HUES6 (cell line): ENCODE measurements around the gene TBC1D23.
"Not testable (repeated sequence)": the region's sequence is repeated elsewhere in the genome, so short reads cannot be mapped to it uniquely, and the experiment has no call there.

Source experiments
- H3K27ac ChIP-seq: 2 replicates; pipeline ENCODE4 v1.7.0; 2013; ENCODE audit warnings: low read depth, mild to moderate bottlenecking, low read length, inconsistent platforms
- H3K27me3 ChIP-seq: 2 replicates; pipeline ENCODE4 v1.6.1; 2013; ENCODE audit warnings: low read length; ENCODE audit not compliant: control insufficient read depth, insufficient read depth
- H3K36me3 ChIP-seq: 2 replicates; pipeline ENCODE4 v1.6.1; 2013; ENCODE audit warnings: low read length; ENCODE audit not compliant: control insufficient read depth, insufficient read depth
- H3K4me1 ChIP-seq: 2 replicates; pipeline ENCODE4 v1.6.1; 2013; ENCODE audit warnings: low read length; ENCODE audit not compliant: control insufficient read depth, insufficient read depth
- H3K4me3 ChIP-seq: 2 replicates; pipeline ENCODE4 v1.5.1; 2013; ENCODE audit warnings: low read depth, low read length
- H3K9ac ChIP-seq: one replicate; pipeline ENCODE4 v1.6.1; 2013; ENCODE audit warnings: mild to moderate bottlenecking, low read length
- H3K9me3 ChIP-seq: 2 replicates; pipeline ENCODE4 v1.6.1; 2013; ENCODE audit warnings: low read depth, low read length; ENCODE audit not compliant: control insufficient read depth, insufficient read depth

TBC1D23 gene

DNA sequence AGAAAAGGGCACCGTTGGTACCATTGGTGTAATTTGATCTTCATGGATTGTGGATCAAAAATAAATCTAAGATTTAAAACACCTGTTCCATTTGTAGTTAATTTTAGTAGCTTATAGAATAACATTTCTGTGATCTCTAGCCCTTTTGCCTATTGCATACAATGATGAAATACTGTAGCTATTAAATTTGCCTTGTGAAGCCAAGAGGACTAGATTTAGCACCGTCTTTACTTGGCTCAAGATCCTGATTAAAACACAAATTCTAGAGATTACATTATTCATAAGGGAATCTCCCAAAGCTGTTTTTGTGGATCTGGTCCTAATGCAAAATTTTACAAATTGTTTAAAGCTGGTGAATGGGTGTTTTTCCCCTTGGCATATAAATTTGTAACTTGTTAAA, 8.2 kb downstream of the TBC1D23 start:
- Histone ChIP-seq H3K36me3 (no peaks in the 10 kb centered on the region), H3K9me3 (no peaks in the 10 kb centered on the region), H3K4me3 (no peak overlapping the region), H3K9ac (no peak overlapping the region), H3K27me3 (no peaks in the 10 kb centered on the region), H3K27ac (no peak overlapping the region), H3K4me1 (peaks cover 65% of the 10 kb centered on the region)

DNA sequence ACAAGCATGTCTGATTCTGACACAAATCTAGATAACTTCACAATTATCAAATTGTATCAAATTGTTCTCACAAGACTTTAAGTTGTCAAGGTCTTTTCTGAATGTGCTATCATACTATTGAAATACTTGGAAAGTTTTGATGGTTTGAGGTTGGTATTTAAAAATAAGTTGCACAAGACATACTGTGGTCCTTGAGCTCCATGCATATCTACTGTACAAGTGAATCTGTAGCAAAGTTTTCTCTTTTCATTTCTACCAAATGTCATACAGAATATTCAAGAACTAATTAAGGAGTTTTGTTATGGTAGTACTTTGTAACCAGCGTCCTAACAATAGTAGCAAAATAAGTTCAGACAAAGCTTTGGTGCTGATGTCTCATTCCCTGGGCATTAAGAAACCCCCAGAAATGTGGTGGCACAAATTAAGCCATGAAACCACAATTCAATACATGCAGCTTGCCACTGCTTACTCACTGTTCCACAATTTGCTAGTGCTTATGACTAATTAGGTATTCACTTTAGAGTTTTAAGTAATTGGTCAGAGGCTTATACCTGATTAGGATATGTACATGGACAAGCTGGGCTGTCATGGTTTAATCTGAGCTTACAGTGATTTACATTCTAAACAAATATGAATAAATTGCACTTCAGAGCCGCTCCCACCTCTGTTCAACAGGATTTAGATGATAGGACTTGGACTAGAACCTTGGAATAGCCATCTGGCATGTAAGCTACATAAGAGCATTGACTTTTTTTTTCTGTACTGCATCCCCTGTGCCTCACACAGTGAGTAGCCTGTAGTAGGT, 8.8 kb downstream of the TBC1D23 start:
- Histone ChIP-seq H3K27ac (no peak overlapping the region), H3K9ac (no peak overlapping the region), H3K36me3 (no peaks in the 10 kb centered on the region), H3K27me3 (no peaks in the 10 kb centered on the region), H3K4me1 (peaks cover 59% of the 10 kb centered on the region), H3K9me3 (no peaks in the 10 kb centered on the region), H3K4me3 (no peak overlapping the region)

DNA sequence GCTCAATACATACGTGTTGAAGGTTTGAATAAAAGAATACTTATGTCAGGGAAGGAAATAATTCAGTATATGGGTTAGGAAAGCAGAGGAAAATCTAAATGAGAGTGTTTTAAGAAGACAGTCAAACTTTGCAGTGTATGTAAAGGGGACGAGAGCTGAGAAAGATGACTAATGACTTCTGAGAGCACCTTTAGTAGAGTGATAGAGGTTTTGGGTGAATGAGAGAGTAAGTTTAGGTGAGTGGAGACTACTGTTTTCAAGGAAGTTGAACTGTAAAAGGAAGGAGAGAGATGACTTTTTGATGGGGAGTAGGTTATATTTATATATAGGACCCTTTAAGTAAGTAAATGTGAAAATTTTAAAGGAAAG, 9.4 kb downstream of the TBC1D23 start:
- H3K27ac ChIP-seq, result no peak overlapping the region
- H3K9ac ChIP-seq, result no peak overlapping the region
- peaks cover 57% of the 10 kb centered on the region for H3K4me1 ChIP-seq
- H3K9me3 ChIP-seq, result no peaks in the 10 kb centered on the region
- H3K36me3 ChIP-seq, result no peaks in the 10 kb centered on the region
- H3K4me3 ChIP-seq, result no peak overlapping the region
- no peaks in the 10 kb centered on the region for H3K27me3 ChIP-seq

DNA sequence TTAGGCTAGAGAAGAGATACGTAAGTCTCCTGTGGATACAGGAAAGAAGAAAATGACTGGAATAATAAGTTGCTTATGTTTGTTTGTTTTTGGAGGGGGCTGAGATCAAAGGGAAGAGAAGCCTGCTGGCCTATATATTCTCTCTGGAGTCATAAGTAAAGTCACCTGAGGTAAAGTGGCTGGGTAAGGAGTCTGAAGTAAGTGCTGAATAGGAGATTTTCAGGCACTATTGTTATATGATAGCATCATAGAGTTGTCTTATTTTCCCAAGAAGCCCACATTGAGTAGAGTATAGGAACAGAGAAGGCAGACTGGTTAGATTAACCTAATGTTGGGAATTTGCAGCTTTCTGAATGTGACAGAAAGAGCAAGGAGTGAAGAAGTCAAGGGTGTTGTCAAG, 10.7 kb downstream of the TBC1D23 start:
- no peaks in the 10 kb centered on the region for H3K9me3 ChIP-seq
- H3K36me3 ChIP-seq, result no peaks in the 10 kb centered on the region
- no peak overlapping the region for H3K4me3 ChIP-seq
- peak overlapping the region; percentile 61 for H3K27ac ChIP-seq
- H3K9ac ChIP-seq, result peak overlapping the region; percentile 34
- no peaks in the 10 kb centered on the region for H3K27me3 ChIP-seq
- H3K4me1 ChIP-seq, result peaks cover 57% of the 10 kb centered on the region

DNA sequence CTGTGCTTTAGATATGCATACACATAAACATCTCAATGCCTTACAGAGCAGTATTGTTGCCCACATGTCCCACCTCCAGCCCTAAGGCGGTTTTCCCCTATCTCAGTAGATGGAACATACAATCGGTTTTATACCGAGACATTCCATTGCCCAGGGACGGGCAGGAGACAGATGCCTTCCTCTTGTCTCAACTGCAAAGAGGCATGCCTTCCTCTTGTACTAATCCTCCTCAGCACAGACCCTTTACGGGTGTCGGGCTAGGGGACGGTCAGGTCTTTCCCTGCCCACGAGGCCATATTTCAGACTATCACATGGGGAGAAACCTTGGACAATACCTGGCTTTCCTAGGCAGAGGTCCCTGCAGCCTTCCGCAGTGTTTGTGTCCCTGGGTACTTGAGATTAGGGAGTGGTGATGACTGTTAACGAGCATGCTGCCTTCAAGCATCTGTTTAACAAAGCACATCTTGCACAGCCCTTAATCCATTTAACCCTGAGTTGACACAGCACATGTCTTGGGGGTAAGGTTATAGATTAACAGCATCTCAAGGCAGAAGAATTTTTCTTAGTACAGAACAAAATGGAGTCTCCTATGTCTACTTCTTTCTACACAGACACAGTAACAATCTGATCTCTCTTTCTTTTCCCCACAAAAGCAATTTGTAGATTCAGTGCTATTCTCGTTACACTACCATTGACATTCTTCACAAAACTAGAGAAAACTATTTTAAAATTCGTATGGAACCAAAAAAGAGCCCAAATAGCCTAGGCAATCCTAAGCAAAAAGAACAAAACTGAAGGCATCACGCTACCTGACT, 12.2 kb downstream of the TBC1D23 start:
- H3K4me3 ChIP-seq, H3K36me3 ChIP-seq: not testable (repeated sequence)
- peaks cover 66% of the 10 kb centered on the region for H3K4me1 ChIP-seq

DNA sequence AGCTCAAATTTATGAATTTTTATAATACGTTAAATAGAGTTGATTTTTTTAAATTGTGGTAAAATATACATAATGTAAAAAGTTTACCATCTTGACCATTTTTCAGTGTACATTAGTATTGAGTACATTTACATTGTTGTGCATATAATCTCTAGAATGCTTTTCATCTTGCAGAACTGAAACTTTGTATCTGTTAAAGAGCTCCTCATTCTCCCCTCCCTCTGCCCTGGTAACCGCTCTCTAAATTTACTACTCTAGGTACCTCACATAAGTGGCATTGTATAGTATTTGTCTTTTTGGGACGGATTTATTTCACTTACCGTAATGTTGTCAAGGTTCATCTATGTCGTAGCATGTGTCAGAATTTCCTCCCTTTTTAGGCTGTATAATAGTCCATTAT, 13.6 kb downstream of the TBC1D23 start:
- no peaks in the 10 kb centered on the region for H3K9me3 ChIP-seq
- H3K27ac ChIP-seq, result no peak overlapping the region
- H3K27me3 ChIP-seq, result no peaks in the 10 kb centered on the region
- peaks cover 56% of the 10 kb centered on the region for H3K4me1 ChIP-seq
- 0 out of 2 replicates have a peak, but pooled peaks cover 3% of the 10 kb centered on the region for H3K36me3 ChIP-seq
- H3K4me3 ChIP-seq, result no peak overlapping the region
- no peak overlapping the region for H3K9ac ChIP-seq

More for the DNA sequence above, 12.2 kb downstream of the TBC1D23 start:
- H3K27me3 ChIP-seq, H3K27ac ChIP-seq, H3K9me3 ChIP-seq: not testable (repeated sequence)
- peak overlapping the region; percentile 29 for H3K9ac ChIP-seq

DNA sequence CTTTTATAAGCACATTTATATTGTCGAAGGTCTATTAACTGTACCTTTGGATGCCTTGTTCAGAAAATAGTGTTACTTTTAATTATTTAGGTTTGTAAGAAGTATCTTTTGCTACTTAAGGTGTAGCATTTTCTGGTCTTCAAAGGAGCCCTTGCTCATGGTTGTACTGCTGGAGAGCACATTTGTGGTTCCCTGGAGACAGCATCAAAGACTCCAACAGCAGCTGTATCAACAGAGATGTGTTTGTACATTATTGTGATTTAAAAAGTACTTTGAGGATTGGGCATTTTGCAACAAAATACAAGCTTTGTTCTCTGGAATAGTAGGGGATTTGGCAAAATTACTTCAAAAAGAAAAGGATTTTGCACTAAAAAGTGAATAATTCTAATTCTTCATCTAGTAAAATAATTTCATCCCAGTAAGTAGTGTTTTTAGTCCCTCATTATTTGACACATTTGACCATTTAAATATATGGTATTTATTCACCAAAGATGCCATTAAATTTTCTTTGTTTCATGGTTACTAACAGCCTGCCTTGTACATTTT, 16.5 kb downstream of the TBC1D23 start:
- Histone ChIP-seq H3K4me3 (no peak overlapping the region), H3K27me3 (no peaks in the 10 kb centered on the region), H3K9me3 (no peaks in the 10 kb centered on the region), H3K36me3 (peaks cover 25% of the 10 kb centered on the region), H3K4me1 (peaks cover 30% of the 10 kb centered on the region), H3K9ac (no peak overlapping the region), H3K27ac (peak overlapping the region; percentile 46; the same call in 1 of the 2 replicates)

DNA sequence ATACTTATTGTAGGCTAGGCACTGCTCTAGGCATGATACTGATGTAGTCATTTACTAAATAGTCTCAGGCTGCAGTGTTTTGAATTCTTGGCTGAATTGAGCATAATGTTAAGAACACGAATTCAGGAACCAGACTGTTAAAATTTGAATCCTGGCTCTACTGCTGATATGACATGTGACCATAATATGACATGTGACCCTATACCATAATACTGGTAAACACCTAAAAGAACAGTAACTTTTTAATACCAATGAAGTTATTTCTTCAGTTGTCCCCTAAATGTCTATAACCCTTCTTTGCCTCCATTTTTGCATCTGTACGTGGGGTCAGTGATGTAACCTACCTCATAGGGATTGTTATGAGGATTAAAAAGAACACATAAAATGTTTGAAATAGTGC, 18.1 kb downstream of the TBC1D23 start:
- Histone ChIP-seq H3K36me3 (peaks cover 39% of the 10 kb centered on the region), H3K27ac (no peak overlapping the region), H3K4me1 (peaks cover 24% of the 10 kb centered on the region), H3K9me3 (no peaks in the 10 kb centered on the region), H3K4me3 (no peak overlapping the region), H3K9ac (no peak overlapping the region), H3K27me3 (no peaks in the 10 kb centered on the region)

DNA sequence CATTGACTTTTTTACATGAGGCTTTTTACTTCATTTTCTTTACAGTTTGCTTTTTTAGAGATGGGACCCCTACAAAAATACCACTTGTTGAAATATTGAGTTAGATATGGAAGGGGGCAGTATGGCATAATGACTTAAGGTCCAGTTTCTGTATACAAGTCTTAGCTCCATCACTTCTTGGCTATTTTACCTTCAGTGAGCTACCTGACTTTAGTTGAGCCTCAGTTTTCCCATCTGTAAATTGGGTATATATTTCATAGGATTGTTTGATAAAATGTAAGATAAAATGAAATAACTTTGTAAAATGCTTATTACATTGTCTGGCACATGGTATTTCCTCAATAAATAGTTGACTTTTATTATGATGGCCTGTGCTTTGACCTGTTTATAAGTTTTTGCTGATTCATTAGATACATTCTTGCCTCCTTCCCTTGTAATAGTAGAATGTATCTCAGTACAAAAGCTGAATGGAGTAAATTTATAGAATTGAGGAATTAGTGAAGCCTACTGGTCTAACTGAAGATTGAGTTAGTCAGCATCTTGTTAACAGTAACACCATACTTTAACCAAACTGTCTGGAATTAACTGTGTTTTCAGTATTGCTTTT, 27.6 kb downstream of the TBC1D23 start:
- Histone ChIP-seq H3K27ac (no peak overlapping the region), H3K27me3 (no peaks in the 10 kb centered on the region), H3K9me3 (no peaks in the 10 kb centered on the region), H3K4me1 (no peaks in the 10 kb centered on the region), H3K4me3 (no peak overlapping the region), H3K9ac (no peak overlapping the region), H3K36me3 (peaks cover 83% of the 10 kb centered on the region)

DNA sequence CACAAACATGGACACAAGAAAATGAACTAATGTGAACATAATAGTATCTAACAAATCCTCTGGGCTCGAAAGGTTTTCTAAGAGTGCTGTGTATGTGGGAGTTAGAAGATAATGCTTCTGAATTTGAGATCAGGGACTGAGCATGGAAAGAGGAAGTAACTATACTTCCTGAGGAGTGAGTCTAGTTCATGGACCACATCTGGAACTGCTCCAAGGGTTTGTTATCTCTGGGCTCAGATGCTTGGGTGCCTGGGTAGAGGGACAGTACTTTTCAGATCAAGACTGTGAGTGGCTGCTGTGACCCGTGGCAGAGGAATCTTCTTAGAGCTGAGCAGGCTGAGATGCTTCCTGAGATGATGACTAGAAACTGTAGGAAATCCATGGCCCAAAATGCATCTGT, 28.5 kb downstream of the TBC1D23 start:
- H3K9ac ChIP-seq, result no peak overlapping the region
- no peaks in the 10 kb centered on the region for H3K27me3 ChIP-seq
- no peaks in the 10 kb centered on the region for H3K9me3 ChIP-seq
- no peak overlapping the region for H3K4me3 ChIP-seq
- no peaks in the 10 kb centered on the region for H3K4me1 ChIP-seq
- H3K36me3 ChIP-seq, result peaks cover 83% of the 10 kb centered on the region
- no peak overlapping the region for H3K27ac ChIP-seq

DNA sequence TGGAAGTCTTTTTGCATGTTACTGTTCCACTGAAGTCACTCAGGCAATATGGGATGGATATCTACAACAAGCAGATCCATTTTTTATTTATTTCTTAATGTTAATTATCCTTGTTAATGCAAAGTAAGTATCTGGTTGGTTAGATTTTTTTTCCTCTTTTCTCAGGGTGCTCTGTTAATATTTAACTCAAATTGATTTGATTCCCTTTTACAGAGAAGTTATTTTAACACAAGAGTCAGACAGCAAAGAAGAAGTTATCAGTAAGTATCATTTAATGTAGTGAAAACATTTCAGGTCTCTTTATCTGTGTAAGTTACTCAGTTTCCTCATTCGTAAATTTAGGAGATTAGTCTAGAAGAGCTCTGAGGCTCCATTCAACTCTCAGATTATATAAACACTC, 34.3 kb downstream of the TBC1D23 start:
- Histone ChIP-seq H3K4me1 (no peaks in the 10 kb centered on the region), H3K9ac (no peak overlapping the region), H3K27ac (no peak overlapping the region), H3K4me3 (no peak overlapping the region), H3K27me3 (no peaks in the 10 kb centered on the region), H3K36me3 (peaks cover 83% of the 10 kb centered on the region), H3K9me3 (no peaks in the 10 kb centered on the region)
